K562 (cell line): ENCODE measurements around the gene EYA3.

Source experiments
- CTCF ChIP-seq, 3 experiments: IDR thresholded peaks in 2 of 3; conservative IDR thresholded peaks in 1 of 3; 2 replicates each; pipeline ENCODE4 v1.5.1; 2011 to 2012; ENCODE audit warnings: low read length in 3 of 3, mild to moderate bottlenecking in 3 of 3, control low read depth in 2 of 3, improper control_type of control experiment in 1 of 3, inconsistent platforms in 1 of 3, low read depth in 1 of 3, mixed read lengths in 1 of 3, moderate library complexity in 1 of 3; ENCODE audit not compliant: insufficient read depth in 2 of 3
- FOSL1 ChIP-seq: fragments of 200-800 bp; sonication (Bioruptor generic); conservative IDR thresholded peaks from 2 replicates; pipeline ENCODE4 v1.6.1; 2016; ENCODE audit warnings: missing genetic modification characterization, missing compliant biosample characterization
- NONO ChIP-seq, 2 experiments: fragments of 200-400 bp in 1 of 2; fragments of 450-650 bp in 1 of 2; formaldehyde crosslinking in 1 of 2; IDR thresholded peaks; 2 replicates each; pipeline ENCODE4 v1.6.1; 2017; ENCODE audit warnings: low read depth in 2 of 2, mild to moderate bottlenecking in 2 of 2, moderate library complexity in 2 of 2, low read length in 1 of 2
- PCBP1 ChIP-seq: fragments of 200-400 bp; formaldehyde crosslinking; IDR thresholded peaks from 2 replicates; pipeline ENCODE4 v1.6.1; 2018; ENCODE audit warnings: mild to moderate bottlenecking, low read depth, low read length; ENCODE audit not compliant: poor library complexity, severe bottlenecking
- SIN3A ChIP-seq, 2 experiments: fragments of 150-350 bp in 1 of 2; IDR thresholded peaks; 2 replicates each; pipeline ENCODE4 v1.6.1; 2011 to 2016; ENCODE audit warnings: borderline replicate concordance in 2 of 2, low read depth in 2 of 2, low read length in 2 of 2, mild to moderate bottlenecking in 2 of 2, moderate library complexity in 2 of 2; ENCODE audit not compliant: control insufficient read depth in 1 of 2
- SRF ChIP-seq, 2 experiments: fragments of 250-450, 450-650 bp in 1 of 2; sonication (Bioruptor Pico) in 1 of 2; sonication (generic) in 1 of 2; formaldehyde crosslinking; IDR thresholded peaks; 2 replicates each; pipeline versions ENCODE4 v1.5.0 to v1.5.1; 2020 to 2022; ENCODE audit warnings: mild to moderate bottlenecking in 1 of 2, missing genetic modification reagents in 1 of 2
- ZNF23 ChIP-seq: fragments of 250-450 bp; sonication (Bioruptor Pico); IDR thresholded peaks from 2 replicates; pipeline ENCODE4 v1.4.0; 2020; ENCODE audit warnings: mild to moderate bottlenecking
- ZNF644 ChIP-seq: fragments of 200-800 bp; sonication (Bioruptor generic); IDR thresholded peaks from 2 replicates; pipeline ENCODE4 v1.6.1; 2016; ENCODE audit warnings: low read depth, missing genetic modification characterization, missing compliant biosample characterization
- TF ChIP-seq, protein P1 (sequence below): fragments of 450-650 bp; IDR thresholded peaks from 2 replicates; pipeline ENCODE4 v1.6.1; 2016; ENCODE audit warnings: borderline replicate concordance
- TF ChIP-seq, protein P2 (sequence below): fragments of 250-450 bp; sonication (Bioruptor Pico); IDR thresholded peaks from 2 replicates; pipeline ENCODE4 v1.8.0; 2021; ENCODE audit warnings: moderate library complexity, mild to moderate bottlenecking, inconsistent platforms

- TF ChIP-seq, protein P1, sequence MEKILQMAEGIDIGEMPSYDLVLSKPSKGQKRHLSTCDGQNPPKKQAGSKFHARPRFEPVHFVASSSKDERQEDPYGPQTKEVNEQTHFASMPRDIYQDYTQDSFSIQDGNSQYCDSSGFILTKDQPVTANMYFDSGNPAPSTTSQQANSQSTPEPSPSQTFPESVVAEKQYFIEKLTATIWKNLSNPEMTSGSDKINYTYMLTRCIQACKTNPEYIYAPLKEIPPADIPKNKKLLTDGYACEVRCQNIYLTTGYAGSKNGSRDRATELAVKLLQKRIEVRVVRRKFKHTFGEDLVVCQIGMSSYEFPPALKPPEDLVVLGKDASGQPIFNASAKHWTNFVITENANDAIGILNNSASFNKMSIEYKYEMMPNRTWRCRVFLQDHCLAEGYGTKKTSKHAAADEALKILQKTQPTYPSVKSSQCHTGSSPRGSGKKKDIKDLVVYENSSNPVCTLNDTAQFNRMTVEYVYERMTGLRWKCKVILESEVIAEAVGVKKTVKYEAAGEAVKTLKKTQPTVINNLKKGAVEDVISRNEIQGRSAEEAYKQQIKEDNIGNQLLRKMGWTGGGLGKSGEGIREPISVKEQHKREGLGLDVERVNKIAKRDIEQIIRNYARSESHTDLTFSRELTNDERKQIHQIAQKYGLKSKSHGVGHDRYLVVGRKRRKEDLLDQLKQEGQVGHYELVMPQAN, result no peak
- TF ChIP-seq SRF (CRISPR knock-in tag; IDR thresholded peaks at IDR 0.05), result no peak
- TF ChIP-seq CTCF (IDR thresholded peaks at IDR 0.05 in 2 of 3, conservative IDR thresholded peaks at IDR 0.05 in 1 of 3; ENCODE audit: insufficient read depth in 2 of 3, low read depth in 1 of 3, low read length in 3 of 3), result no peak
- TF ChIP-seq SIN3A (IDR thresholded peaks at IDR 0.05; ENCODE audit: borderline replicate concordance in 2 of 2, control insufficient read depth in 1 of 2, low read depth in 2 of 2, low read length in 2 of 2), result no peak
- no peak for TF ChIP-seq PCBP1
- no peak for TF ChIP-seq FOSL1 (tag)
- TF ChIP-seq, protein P2, sequence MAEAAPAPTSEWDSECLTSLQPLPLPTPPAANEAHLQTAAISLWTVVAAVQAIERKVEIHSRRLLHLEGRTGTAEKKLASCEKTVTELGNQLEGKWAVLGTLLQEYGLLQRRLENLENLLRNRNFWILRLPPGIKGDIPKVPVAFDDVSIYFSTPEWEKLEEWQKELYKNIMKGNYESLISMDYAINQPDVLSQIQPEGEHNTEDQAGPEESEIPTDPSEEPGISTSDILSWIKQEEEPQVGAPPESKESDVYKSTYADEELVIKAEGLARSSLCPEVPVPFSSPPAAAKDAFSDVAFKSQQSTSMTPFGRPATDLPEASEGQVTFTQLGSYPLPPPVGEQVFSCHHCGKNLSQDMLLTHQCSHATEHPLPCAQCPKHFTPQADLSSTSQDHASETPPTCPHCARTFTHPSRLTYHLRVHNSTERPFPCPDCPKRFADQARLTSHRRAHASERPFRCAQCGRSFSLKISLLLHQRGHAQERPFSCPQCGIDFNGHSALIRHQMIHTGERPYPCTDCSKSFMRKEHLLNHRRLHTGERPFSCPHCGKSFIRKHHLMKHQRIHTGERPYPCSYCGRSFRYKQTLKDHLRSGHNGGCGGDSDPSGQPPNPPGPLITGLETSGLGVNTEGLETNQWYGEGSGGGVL (CRISPR knock-in tag), result no peak
- no peak for TF ChIP-seq ZNF644 (tag)
- no peak for TF ChIP-seq ZNF23
- no peak for TF ChIP-seq NONO (IDR thresholded peaks at IDR 0.05; ENCODE audit: low read depth in 2 of 2, low read length in 1 of 2)
Measured at GRCh38 chr1:27972141-27972540, 116.3 kb downstream of the EYA3 start.
